RWPE2 (cell line): ENCODE results near the gene SLIT3.
A peak's percentile ranks its signal among the peaks of the same experiment; 100 is the strongest.

Experiments used
- ATAC-seq: fragments of 200-7000 bp; cut with Tn5 transposase; 3 replicates; pipeline ENCODE4 v1.9.1; 2021; ENCODE audit warnings: low read depth
- DNase-seq: peaks from one replicate; pipeline ENCODE4 v3.0.0-alpha.2; 2020; ENCODE audit warnings: low spot score
- H3K27ac ChIP-seq: fragments of 450-650 bp; 2 replicates; pipeline ENCODE4 v1.5.1; 2017; ENCODE audit warnings: mild to moderate bottlenecking; ENCODE audit not compliant: poor library complexity, severe bottlenecking
- H3K27me3 ChIP-seq: fragments of 250-450 bp; sonication (Bioruptor Pico); 2 replicates; pipeline ENCODE4 v1.5.1; 2021; ENCODE audit warnings: mild to moderate bottlenecking, moderate library complexity; ENCODE audit not compliant: insufficient read depth, poor library complexity, severe bottlenecking
- H3K36me3 ChIP-seq: fragments of 250-450 bp; sonication (Bioruptor Pico); 2 replicates; pipeline ENCODE4 v1.5.1; 2020; ENCODE audit warnings: low read depth, mild to moderate bottlenecking, moderate library complexity
- H3K4me1 ChIP-seq: fragments of 250-450 bp; sonication (Bioruptor Pico); 2 replicates; pipeline ENCODE4 v1.5.1; 2021; ENCODE audit warnings: mild to moderate bottlenecking, moderate library complexity; ENCODE audit not compliant: insufficient read depth, poor library complexity, severe bottlenecking
- H3K4me3 ChIP-seq: fragments of 250-450 bp; sonication (Bioruptor Pico); 2 replicates; pipeline ENCODE4 v1.5.1; 2021; ENCODE audit warnings: mild to moderate bottlenecking, moderate library complexity; ENCODE audit not compliant: severe bottlenecking
- H3K9me3 ChIP-seq: fragments of 250-450 bp; sonication (Bioruptor Pico); 2 replicates; pipeline ENCODE4 v1.5.1; 2021; ENCODE audit warnings: mild to moderate bottlenecking, moderate library complexity; ENCODE audit not compliant: severe bottlenecking
- TF ChIP-seq, protein P1 (sequence below): fragments of 450-650 bp; IDR thresholded peaks from one replicate; pipeline ENCODE4 v1.5.1; 2017; ENCODE audit warnings: mild to moderate bottlenecking, moderate library complexity; ENCODE audit not compliant: poor library complexity, severe bottlenecking

The SLIT3 gene

DNA sequence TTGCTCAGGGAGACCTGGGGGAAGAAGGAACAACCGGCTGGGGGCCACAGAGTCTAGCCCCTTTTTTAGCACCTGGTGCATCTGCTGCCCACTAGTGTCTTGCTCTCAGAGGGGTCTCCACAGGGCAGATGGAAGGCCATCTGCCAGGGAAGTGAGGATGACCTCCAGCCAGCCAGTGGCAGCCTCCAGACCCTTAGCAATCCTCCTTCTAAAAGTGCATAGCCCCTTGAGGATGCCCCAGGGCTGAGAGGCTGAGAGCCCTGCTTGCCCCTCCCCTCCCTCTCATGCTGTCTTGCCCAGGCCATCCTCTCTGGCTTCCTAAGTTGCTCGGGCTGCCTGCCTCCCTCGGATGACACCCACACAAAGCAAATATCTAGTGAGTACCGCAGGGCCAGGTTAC is 640.2 kb downstream of the SLIT3 start:
- ATAC-seq: no peak
- Histone ChIP-seq H3K36me3 (no peaks in the 10 kb centered on the region), H3K4me1 (peaks cover 24% of the 10 kb centered on the region), H3K9me3 (no peaks in the 10 kb centered on the region), H3K27ac (no peak overlapping the region), H3K27me3 (no peaks in the 10 kb centered on the region), H3K4me3 (no peak overlapping the region)
- DNase-seq: no peak
- TF ChIP-seq, protein P1, sequence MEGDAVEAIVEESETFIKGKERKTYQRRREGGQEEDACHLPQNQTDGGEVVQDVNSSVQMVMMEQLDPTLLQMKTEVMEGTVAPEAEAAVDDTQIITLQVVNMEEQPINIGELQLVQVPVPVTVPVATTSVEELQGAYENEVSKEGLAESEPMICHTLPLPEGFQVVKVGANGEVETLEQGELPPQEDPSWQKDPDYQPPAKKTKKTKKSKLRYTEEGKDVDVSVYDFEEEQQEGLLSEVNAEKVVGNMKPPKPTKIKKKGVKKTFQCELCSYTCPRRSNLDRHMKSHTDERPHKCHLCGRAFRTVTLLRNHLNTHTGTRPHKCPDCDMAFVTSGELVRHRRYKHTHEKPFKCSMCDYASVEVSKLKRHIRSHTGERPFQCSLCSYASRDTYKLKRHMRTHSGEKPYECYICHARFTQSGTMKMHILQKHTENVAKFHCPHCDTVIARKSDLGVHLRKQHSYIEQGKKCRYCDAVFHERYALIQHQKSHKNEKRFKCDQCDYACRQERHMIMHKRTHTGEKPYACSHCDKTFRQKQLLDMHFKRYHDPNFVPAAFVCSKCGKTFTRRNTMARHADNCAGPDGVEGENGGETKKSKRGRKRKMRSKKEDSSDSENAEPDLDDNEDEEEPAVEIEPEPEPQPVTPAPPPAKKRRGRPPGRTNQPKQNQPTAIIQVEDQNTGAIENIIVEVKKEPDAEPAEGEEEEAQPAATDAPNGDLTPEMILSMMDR: no peak

DNA sequence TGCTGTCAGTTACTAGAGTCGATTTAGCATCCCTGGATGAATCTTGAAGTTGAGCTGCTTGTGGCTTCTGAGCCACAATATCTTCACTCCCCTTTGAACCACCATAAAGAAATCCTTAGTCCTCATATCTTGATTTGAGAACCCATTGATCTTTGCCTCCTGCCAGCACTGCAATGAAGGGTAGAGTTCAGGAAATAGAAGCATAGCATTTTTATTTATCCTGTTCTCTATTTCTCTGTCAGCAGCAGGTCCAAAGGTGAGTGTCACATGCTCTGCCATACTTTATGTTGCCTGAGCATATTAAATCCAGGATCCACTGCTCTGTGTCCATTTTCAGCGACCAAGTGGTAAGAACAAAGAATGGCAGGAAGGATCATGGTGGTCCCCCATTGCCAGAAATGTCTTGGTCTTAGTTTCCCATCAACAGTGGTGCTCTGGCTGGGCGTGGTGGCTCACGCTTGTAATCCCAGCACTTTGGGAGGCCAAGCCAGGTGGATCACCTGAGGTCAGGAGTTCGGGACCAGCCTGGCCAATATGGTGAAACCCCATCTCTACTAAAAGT is 641.6 kb downstream of the SLIT3 start:
- DNase-seq: no peak
- Histone ChIP-seq H3K27me3 (no peaks in the 10 kb centered on the region), H3K27ac (no peak overlapping the region), H3K36me3 (no peaks in the 10 kb centered on the region), H3K4me3 (no peak overlapping the region), H3K4me1 (peaks cover 24% of the 10 kb centered on the region), H3K9me3 (no peaks in the 10 kb centered on the region)
- TF ChIP-seq, protein P1: no peak
- no peak for ATAC-seq

DNA sequence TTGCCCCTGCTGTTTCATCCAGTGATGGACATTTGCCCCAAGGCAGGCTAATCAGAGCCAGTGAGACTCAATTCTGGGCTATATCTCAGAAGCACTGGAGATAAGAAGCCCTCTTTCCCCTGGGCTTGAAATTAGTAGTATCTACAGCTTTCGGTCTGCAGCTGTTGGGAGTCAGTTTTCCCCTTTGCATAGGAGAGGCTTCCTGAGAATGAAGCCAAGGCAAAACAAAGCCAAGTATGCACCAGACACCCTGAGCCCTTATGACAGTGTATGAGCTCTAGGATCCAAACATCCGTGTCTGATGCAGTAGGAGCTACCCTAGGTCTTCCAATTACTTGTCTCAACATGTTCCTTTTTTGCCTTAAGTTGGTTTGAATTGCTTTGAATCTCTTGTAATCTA is 642.5 kb downstream of the SLIT3 start:
- no peaks in the 10 kb centered on the region for H3K27me3 ChIP-seq
- no peak overlapping the region for H3K4me3 ChIP-seq
- H3K36me3 ChIP-seq: no peaks in the 10 kb centered on the region
- H3K9me3 ChIP-seq: no peaks in the 10 kb centered on the region
- DNase-seq (no peak), ATAC-seq (peak; percentile 47; the same call in 2 of the 3 replicates)
- peaks cover 24% of the 10 kb centered on the region for H3K4me1 ChIP-seq
- TF ChIP-seq, protein P1: no peak
- no peak overlapping the region for H3K27ac ChIP-seq

DNA sequence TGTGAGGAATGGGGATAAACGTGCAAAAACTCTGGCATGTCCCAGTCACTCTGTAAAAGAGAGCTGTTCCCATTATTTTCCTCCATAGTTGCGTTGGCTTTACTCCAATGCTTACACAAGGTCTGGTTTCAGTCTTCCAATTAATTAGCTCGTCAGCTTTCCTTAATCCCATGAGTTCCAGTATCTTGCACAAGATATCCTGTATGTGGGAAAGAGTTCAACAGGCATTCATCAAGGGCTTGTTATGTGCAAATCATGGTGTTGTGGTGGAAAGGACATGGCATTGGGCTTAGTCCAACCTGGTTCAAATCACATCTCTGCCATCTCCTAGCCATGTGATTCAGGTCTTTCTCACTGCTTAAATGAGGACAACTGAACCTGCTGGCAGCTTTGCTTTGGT is 644.3 kb downstream of the SLIT3 start:
- DNase-seq (no peak), ATAC-seq (peak; percentile 40)

DNA sequence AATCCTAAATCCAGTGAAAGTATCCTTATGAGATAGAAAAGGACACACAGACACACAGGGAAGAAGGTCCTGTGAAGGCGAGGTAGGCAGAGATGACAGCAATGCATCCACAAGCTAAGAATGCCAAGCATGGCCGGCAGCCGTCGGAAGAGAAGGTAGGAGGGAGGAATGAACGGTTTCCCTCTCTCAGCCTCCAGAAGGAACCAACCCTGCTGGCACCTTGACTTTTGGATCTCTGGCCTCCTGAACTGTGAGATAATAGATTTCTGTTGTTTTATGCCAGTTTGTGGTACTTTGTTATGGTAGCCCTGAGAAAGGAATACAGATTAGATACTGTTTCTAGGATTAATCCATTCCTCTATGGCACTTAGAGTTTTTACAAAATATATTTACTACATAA is 645.6 kb downstream of the SLIT3 start:
- peak overlapping the region; percentile 71 for H3K27ac ChIP-seq
- no peaks in the 10 kb centered on the region for H3K36me3 ChIP-seq
- TF ChIP-seq, protein P1: no peak
- no peak for DNase-seq
- no peak overlapping the region for H3K4me3 ChIP-seq
- ATAC-seq: no peak
- H3K9me3 ChIP-seq: no peaks in the 10 kb centered on the region
- H3K4me1 ChIP-seq: peaks cover 37% of the 10 kb centered on the region
- H3K27me3 ChIP-seq: no peaks in the 10 kb centered on the region

More for the DNA sequence above, 644.3 kb downstream of the SLIT3 start:
- H3K4me1 ChIP-seq: peaks cover 32% of the 10 kb centered on the region
- H3K9me3 ChIP-seq: no peaks in the 10 kb centered on the region
- TF ChIP-seq, protein P1: no peak
- no peak overlapping the region for H3K4me3 ChIP-seq
- H3K36me3 ChIP-seq: no peaks in the 10 kb centered on the region
- no peaks in the 10 kb centered on the region for H3K27me3 ChIP-seq
- H3K27ac ChIP-seq: peak overlapping the region; percentile 71
